HL-60 (cell line): ENCODE results near the gene ERF.

Source experiments
- CTCF ChIP-seq: IDR thresholded peaks from one replicate; pipeline ENCODE4 v1.5.1; 2011; ENCODE audit warnings: low read length, control low read depth, inconsistent platforms; ENCODE audit not compliant: insufficient read depth
- SPI1 ChIP-seq: IDR thresholded peaks from 2 replicates; pipeline ENCODE4 v1.6.1; 2012; ENCODE audit warnings: low read depth, mild to moderate bottlenecking, borderline replicate concordance
- TF ChIP-seq, protein P1 (sequence below): IDR thresholded peaks from 2 replicates; pipeline ENCODE4 v1.6.1; 2012; ENCODE audit warnings: low read depth; ENCODE audit not compliant: insufficient replicate concordance

GRCh38 chr19:42249149-42249750, 5.7 kb downstream of the ERF start:
- no peak for TF ChIP-seq CTCF
- TF ChIP-seq, protein P1, sequence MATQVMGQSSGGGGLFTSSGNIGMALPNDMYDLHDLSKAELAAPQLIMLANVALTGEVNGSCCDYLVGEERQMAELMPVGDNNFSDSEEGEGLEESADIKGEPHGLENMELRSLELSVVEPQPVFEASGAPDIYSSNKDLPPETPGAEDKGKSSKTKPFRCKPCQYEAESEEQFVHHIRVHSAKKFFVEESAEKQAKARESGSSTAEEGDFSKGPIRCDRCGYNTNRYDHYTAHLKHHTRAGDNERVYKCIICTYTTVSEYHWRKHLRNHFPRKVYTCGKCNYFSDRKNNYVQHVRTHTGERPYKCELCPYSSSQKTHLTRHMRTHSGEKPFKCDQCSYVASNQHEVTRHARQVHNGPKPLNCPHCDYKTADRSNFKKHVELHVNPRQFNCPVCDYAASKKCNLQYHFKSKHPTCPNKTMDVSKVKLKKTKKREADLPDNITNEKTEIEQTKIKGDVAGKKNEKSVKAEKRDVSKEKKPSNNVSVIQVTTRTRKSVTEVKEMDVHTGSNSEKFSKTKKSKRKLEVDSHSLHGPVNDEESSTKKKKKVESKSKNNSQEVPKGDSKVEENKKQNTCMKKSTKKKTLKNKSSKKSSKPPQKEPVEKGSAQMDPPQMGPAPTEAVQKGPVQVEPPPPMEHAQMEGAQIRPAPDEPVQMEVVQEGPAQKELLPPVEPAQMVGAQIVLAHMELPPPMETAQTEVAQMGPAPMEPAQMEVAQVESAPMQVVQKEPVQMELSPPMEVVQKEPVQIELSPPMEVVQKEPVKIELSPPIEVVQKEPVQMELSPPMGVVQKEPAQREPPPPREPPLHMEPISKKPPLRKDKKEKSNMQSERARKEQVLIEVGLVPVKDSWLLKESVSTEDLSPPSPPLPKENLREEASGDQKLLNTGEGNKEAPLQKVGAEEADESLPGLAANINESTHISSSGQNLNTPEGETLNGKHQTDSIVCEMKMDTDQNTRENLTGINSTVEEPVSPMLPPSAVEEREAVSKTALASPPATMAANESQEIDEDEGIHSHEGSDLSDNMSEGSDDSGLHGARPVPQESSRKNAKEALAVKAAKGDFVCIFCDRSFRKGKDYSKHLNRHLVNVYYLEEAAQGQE: no peak
- no peak for TF ChIP-seq SPI1
